GM18505 (cell line): ENCODE data around the gene TXNDC12.
"Not testable (repeated sequence)": the region's sequence is repeated elsewhere in the genome, so short reads cannot be mapped to it uniquely, and the experiment has no call there.

Experiments
- ATAC-seq: cut with Tn5 transposase; IDR thresholded peaks from one replicate; pipeline ENCODE4 v1.9.1; 2021; ENCODE audit not compliant: unreplicated experiment
- POLR2A ChIP-seq: IDR thresholded peaks from 4 replicates; pipeline ENCODE4 v1.6.1; 2011; ENCODE audit warnings: borderline replicate concordance; ENCODE audit not compliant: insufficient read depth, insufficient read length; ENCODE audit errors: extremely low read depth

Gene TXNDC12

DNA sequence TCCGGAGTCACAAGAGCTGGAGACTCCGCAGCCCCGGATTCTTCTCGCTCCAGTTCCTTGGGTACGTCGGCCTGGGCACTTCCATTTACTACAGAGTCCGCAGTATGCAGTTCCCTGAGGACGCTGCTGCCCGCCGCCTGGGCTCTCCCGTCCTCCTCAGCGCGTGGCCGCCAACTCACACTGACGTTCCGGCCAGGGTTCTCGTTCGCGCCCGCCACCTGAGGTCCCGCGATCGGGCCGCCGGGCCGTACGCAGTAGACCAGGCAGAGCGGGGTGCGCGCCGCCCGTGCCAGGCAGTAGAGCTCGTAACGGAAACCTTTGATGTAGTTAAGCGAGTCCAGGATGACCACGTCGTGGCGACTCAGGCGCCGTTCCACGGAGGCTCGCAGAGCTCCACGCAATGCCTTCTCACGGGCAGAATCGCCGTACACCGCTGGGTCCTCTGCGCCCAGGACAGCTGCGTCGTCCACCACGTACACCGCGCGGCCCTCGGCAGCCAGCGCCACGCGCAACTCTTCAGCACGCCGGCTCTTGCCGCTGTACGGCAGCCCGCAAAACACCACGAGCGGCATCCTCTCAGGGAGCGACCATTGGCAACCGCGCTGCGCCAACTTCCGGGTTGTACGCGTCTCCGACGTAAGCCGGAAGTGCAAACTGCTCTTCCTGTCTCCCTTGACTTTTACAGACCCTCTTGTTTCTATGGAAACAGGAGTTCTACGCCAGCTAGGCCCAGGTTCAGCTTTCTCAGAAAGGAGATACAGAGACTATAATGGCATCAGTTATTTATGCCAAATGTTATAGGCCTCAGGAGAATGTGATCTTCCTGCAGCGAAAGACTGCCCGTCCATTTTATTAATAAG, 21.6 kb downstream of the TXNDC12 start, which contains the start of gene KTI12:
TSS of gene KTI12 (minus strand) at position 621 of the 860 bp plus-strand sequence. CDS start at position 572, 49 bp downstream.
- peak; percentile 87 for ATAC-seq
- TF ChIP-seq POLR2A, result peak; percentile 92

DNA sequence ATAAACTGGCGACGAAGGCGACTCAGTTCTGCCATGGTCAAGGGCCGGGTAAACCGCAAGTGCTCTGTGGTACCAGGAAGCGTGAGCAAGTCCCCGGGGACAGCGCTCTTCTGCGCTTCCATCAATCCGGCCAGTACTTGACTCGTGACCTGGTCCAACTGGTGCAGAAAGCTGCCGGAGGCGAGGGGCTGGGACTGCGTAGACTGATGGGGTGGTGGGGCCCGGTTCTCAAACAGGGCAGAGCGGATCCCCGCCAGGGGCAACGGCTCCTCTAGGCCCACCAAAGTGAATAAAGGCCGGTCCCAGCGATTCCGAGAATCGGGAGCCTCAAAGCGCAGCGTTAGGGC, 22.2 kb downstream of the TXNDC12 start:
- no peak for ATAC-seq
- peak; percentile 12 for TF ChIP-seq POLR2A

DNA sequence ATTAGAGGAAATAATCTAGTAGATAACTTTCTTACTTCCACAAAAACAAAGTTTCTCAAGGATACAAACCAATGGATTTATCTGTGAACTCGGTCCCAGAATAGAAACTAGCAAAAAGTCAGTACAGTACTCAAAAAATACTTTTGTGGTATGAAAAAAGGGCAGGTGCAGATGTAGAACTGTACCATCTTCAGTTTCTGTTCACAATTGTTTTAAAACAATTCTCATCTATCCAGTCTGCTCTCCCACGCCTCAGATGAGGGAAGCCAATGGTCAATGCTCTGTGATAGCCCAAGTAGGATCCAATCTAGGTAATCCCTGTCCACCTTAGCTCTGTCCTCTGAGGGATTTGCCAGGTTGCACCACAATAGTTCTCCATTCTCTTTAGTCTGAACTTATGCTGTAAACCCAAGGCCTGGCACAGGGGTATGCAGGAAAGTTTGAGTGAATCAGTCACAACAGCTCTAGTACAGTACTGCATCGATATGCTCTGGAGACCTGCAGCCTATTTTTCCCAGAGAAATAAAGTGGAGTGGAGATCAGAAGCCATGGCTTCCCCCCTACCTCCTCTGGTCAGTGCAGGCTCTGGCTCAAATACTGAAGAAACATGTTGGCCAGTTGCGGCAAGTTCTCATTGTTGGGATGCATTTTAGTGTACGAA, 22.7 kb downstream of the TXNDC12 start:
- no peak for ATAC-seq
- peak; percentile 31 for TF ChIP-seq POLR2A

DNA sequence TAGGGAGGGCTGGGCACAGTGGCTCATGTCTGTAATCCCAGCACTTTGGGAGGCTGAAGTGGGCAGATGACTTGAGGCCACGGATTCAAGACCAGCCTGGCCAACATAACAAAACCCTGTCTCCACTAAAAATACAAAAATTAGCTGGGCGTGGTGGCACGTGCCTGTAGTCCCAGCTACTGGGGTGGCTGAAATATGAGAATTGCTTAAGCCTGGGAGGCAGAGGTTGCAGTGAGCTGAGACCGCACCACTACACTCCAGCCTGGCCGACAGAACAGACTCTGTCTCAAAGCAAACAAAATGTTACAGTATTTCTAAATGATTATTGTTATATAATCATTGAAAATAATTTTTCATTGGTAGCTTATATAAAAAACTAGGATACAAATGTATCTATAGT, 26.2 kb downstream of the TXNDC12 start:
- not testable (repeated sequence) for ATAC-seq

DNA sequence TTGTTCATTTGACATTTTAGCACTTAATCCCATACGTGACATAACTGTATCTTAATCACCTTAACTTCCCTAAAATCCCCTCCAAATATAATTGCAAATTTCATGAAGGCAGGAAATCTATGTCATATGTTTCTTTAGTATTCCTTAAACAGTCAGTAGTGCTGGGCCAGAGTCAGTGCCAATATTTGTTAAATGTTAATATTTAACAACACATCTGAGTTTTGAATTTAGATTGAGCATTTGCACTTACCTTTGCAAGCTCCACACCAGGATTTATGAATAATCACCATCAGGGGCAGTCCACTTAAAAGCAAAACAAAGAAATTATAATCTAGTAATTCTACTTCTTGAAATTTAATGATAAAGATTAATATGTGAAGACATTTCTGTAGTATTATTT, 26.7 kb downstream of the TXNDC12 start:
- no peak for TF ChIP-seq POLR2A
- no peak for ATAC-seq

DNA sequence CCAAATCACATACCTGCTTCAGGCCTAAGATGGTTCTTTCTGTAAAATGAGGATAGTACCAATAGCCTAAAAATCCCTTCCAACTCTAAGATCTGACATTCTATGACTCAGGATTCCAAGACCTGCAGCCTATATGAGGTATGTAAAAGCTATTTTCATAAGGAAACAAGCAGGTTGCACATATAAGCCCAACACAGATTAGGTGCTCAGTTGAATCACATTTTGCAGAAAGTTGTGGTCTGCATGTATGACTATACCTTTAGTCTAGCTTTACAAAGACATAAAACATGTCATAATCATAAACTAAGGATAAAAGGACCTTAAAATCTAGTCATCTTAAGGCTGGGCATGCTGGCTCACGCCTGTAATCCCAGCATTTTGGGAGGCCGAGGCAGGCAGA, 28.7 kb downstream of the TXNDC12 start:
- no peak for TF ChIP-seq POLR2A
- ATAC-seq, result no peak

DNA sequence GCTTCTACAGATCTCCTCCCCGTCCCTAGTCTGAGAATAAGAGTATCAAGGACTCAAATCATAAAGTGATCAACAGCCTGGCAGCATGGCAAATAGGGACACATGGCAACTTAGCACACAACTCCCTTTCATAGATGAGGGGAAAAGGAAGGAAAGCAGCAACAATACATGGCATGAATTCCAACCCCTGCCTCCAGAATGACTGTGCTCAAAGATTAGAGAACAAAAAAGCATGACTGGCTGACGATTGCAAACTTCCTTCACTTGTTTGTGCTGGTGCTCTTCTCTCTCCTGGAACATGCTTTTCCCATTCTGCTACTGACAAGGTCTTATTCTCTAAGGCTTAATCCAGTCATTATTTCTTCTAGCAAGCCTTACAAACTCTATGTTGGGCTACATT, 32.9 kb downstream of the TXNDC12 start:
- TF ChIP-seq POLR2A, result no peak
- no peak for ATAC-seq

DNA sequence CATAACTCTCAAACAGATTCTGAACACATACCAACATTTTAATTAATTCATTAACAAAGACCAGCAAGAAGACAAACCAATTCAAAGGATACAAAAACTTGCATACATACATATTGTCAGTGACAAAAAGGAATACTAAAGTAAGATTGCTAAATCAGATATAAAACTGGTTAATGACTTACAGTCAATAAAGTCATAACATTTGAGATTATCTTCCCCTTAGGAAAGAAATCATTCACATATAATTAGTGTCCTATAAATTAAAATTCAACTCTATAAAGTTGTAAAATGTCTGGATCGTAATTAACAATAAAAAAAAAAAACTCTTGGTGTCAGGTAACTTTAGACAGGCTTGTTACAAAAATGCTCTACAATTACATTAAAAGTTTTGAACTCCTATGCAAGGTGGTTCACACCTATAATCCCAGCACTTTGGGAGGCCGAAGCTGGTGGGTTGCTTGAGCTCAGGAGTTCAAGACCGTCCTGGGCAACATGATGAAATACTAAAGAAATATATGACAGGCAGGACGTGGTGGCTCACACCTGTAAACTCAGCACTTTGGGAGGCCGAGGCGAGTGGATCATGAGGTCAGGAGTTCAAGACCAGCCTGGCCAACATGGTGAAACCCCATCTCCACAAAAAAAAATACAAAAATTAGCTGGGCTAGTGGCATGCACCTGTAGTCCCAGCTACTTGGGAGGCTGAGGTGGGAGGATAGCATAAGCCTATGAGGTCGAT, 46.8 kb downstream of the TXNDC12 start:
- TF ChIP-seq POLR2A, result no peak
- ATAC-seq, result no peak

DNA sequence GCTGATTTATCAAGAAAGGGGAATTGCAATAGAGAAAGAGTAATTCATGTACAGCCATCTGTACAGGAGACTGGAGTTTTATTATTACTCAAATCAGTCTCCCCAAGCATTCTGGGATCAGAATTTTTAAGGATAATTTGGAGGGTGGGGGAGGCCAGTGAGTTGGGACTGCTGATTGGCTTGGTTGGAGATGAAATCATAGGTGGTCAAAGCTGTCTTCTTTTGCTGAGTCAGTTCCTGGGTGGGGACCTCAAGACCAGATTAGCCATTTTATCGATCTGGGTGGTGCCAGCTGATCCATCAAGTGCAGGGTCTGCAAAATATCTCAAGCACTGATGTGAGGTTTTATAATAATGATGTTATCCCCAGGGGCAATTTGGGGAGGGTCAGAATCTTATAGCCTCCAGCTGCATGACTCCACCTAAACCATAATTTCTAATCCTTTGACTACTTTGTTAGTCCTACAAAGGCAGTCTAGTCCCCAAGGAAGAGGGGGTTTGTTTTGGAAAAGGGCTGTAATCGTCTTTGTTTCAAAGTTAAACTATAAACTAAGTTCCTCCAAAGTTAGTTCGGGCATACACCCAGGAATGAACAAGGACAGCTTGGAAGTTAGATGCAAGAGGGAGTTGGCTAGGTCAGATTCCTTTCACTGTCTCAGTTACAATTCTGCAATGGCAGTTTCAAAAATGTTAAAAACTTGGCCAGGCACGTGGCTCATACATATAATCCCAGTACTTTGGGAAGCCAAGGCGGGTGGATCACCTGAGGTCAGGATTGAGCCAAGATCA, 47.6 kb downstream of the TXNDC12 start:
- ATAC-seq, result no peak
- no peak for TF ChIP-seq POLR2A

DNA sequence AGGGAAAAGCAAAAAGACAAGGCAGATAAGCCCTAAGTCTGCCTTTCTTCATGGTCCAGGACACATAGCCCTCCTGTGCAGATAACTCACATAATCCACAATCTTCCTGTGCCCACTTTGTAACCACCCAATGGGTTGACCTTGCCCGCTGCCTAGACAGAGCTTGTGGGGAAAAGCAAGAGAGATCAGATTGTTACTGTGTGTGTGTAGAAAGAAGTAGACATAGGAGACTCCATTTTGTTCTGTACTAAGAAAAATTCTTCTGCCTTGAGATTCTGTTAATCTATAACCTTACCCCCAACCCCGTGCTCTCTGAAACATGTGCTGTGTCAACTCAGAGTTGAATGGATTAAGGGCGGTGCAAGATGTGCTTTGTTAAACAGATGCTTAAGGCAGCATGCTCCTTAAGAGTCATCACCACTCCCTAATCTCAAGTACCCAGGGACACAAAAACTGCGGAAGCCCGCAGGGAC, 48.9 kb downstream of the TXNDC12 start:
- ATAC-seq, result not testable (repeated sequence)

DNA sequence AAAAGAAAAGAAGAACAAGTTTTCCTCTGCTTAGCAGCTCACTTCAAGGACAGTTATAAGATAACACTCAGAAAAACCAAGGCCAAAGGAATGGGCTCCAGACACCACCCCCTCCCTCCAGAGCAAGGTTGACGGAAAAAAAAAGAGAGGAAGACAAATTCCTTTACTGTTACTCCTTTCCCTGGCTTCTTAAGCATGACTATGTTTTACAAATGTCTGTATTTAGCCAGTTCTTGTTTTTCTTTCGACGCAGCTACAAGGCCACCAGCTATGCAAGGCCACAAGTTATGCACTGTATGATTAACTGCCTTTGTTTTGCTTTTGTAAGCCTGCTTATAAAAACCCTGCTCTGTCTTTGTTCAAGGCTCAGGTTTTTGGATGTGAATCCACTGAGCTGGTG, 49.4 kb downstream of the TXNDC12 start:
- not testable (repeated sequence) for ATAC-seq

DNA sequence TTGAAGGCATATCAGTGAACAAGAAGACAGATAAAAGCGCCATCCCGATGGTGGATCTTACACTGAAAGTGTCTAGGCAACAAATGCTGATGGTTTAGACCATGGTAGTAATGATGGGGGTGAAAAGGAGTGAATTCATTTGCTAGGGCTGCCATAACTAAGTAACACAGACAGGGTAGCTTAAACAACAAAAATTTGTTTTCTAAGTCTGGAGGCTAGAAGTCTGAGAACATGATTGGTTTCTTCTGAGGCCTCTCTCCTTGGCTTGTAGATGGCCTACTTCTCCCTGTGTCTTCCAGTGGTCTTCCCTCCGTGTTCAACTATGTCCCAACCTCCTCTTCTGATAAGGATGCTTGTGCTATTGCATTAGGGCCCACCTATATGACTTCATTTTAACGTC, 51.1 kb downstream of the TXNDC12 start:
- no peak for TF ChIP-seq POLR2A
- no peak for ATAC-seq
